ENCODE results near the gene ADA. TPM values are rescaled to one million over a fixed set of nuclear protein-coding genes. Genes with fewer than 3 reads are reported as not detected.

ADA gene
- total RNA-seq, 1 donor: 15.9 TPM

DNA sequence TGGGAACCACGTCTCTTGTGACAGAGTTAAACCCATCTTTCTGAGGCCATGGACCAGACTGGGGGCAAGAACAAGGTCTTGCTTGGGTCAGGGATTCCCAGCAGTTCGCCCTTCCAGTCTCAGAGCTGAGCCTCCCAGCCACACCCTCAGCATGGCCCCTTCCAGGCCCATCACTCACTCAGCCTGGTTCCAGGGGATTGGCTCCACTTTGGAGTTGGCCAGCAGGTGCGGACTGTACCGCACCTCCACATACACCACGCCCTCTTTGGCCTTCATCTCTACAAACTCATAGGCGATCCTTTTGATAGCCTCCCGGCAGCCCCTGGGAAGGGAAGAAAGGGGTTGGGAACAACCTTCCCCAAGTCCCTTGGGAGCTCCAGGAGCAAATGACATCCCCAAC, 25.2 kb downstream of the ADA start:
- Histone ChIP-seq H3K4me1 (ENCODE audit: insufficient read depth, low read length) (no peaks in the 10 kb centered on the region), H2AFZ (ENCODE audit: low read length) (no peak overlapping the region), H3K27ac (ENCODE audit: low read depth, low read length) (no peak overlapping the region), H3K9me3 (ENCODE audit: low read depth, low read length) (peaks cover 5% of the 10 kb centered on the region), H4K20me1 (ENCODE audit: insufficient read depth, low read length) (no peaks in the 10 kb centered on the region), H3K4me2 (ENCODE audit: insufficient read depth, low read length) (no peak overlapping the region), H3K79me2 (ENCODE audit: insufficient read depth, low read length) (no peaks in the 10 kb centered on the region), H3K27me3 (ENCODE audit: insufficient read depth, low read length) (no peaks in the 10 kb centered on the region), H3K36me3 (ENCODE audit: insufficient read depth, low read length) (peaks cover 5% of the 10 kb centered on the region), H3K4me3 (ENCODE audit: insufficient read depth, low read length) (no peak overlapping the region)
- TF ChIP-seq, protein P1, sequence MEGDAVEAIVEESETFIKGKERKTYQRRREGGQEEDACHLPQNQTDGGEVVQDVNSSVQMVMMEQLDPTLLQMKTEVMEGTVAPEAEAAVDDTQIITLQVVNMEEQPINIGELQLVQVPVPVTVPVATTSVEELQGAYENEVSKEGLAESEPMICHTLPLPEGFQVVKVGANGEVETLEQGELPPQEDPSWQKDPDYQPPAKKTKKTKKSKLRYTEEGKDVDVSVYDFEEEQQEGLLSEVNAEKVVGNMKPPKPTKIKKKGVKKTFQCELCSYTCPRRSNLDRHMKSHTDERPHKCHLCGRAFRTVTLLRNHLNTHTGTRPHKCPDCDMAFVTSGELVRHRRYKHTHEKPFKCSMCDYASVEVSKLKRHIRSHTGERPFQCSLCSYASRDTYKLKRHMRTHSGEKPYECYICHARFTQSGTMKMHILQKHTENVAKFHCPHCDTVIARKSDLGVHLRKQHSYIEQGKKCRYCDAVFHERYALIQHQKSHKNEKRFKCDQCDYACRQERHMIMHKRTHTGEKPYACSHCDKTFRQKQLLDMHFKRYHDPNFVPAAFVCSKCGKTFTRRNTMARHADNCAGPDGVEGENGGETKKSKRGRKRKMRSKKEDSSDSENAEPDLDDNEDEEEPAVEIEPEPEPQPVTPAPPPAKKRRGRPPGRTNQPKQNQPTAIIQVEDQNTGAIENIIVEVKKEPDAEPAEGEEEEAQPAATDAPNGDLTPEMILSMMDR (IDR thresholded peaks at IDR 0.05; ENCODE audit: extremely low read depth, low read depth, low read length): no peak
- no peak for DNase-seq (ENCODE audit: insufficient read length, low spot score, missing footprints)

DNA sequence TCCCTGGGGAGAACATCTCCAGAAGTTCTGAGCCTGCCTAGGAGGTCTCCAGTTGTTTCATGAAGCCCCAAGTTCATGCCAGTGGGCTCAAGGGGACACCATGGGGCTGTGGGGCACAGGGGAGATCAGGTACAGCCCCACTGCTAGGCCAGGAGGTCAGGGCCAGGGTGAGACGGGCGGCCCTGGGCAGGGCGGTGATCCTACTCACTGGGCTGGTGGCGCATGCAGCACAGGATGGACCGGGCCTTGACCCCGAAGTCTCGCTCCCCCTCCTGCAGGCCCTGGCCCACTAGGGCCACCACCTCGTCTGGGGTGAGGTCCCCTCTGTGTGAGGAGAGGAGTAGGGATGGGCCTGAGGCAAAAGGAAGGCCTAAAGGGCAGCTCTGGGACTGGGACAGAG, 26.1 kb downstream of the ADA start:
- peaks cover 5% of the 10 kb centered on the region for H3K36me3 ChIP-seq (ENCODE audit: insufficient read depth, low read length)
- no peak for DNase-seq (ENCODE audit: insufficient read length, low spot score, missing footprints)
- no peaks in the 10 kb centered on the region for H3K4me1 ChIP-seq (ENCODE audit: insufficient read depth, low read length)
- no peak overlapping the region for H2AFZ ChIP-seq (ENCODE audit: low read length)
- H3K27ac ChIP-seq (ENCODE audit: low read depth, low read length): no peak overlapping the region
- H3K4me2 ChIP-seq (ENCODE audit: insufficient read depth, low read length): no peak overlapping the region
- no peak overlapping the region for H3K4me3 ChIP-seq (ENCODE audit: insufficient read depth, low read length)
- peaks cover 5% of the 10 kb centered on the region for H3K9me3 ChIP-seq (ENCODE audit: low read depth, low read length)
- no peaks in the 10 kb centered on the region for H3K27me3 ChIP-seq (ENCODE audit: insufficient read depth, low read length)
- no peaks in the 10 kb centered on the region for H4K20me1 ChIP-seq (ENCODE audit: insufficient read depth, low read length)
- TF ChIP-seq, protein P1 (IDR thresholded peaks at IDR 0.05; ENCODE audit: extremely low read depth, low read depth, low read length): no peak
- H3K79me2 ChIP-seq (ENCODE audit: insufficient read depth, low read length): no peaks in the 10 kb centered on the region

DNA sequence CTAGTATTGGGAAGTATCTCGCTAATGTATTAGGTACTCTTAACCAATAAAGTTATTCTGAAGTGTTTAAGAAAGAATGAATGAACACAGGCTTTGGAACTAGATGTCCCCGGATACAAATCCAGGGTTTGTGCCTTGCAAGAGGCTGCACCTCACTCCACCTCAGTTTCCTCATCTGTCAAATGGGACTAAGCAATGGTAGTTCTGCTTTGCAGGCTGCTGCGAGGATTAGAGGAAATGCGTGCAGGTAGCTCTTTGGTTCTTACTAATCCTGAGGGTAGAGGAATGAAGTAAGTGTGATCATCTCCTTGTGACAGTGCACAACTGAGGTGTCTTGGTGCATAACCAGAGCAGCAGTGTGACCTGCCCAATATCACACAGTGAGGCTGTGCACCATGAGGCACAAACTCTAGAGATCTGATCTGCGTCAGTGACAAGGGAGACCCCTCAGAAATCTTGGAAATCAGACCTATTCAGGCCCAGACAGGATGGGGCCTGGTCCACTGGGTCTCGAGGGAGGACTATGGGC, 26.7 kb downstream of the ADA start:
- Histone ChIP-seq H2AFZ (ENCODE audit: low read length) (no peak overlapping the region), H3K9me3 (ENCODE audit: low read depth, low read length) (peaks cover 5% of the 10 kb centered on the region), H3K4me3 (ENCODE audit: insufficient read depth, low read length) (no peak overlapping the region), H3K4me1 (ENCODE audit: insufficient read depth, low read length) (no peaks in the 10 kb centered on the region), H3K79me2 (ENCODE audit: insufficient read depth, low read length) (no peaks in the 10 kb centered on the region), H3K36me3 (ENCODE audit: insufficient read depth, low read length) (peaks cover 9% of the 10 kb centered on the region), H3K27me3 (ENCODE audit: insufficient read depth, low read length) (no peaks in the 10 kb centered on the region), H3K4me2 (ENCODE audit: insufficient read depth, low read length) (no peak overlapping the region), H3K27ac (ENCODE audit: low read depth, low read length) (no peak overlapping the region), H4K20me1 (ENCODE audit: insufficient read depth, low read length) (no peaks in the 10 kb centered on the region)
- peak; percentile 79 for DNase-seq (ENCODE audit: insufficient read length, low spot score, missing footprints)
- TF ChIP-seq, protein P1 (IDR thresholded peaks at IDR 0.05; ENCODE audit: extremely low read depth, low read depth, low read length): no peak

DNA sequence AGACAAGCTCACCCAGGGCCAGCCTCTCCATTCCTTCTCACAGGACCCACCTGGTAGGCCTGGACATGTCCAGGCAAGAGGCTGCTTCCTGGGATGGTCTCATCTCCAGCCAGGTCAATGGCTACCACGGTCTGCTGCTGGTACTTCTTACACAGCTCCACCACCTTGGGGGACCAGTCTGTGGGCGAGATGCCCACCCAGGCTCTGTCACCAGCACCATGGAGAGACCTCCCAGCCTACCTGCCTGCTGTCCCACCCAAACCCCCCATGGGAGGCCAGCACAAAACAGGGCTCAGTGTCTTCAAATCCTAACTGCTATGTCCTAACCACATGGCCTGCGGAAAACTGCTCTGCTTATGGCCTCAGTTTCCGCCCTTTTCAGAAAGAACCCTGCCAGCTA, 27.3 kb downstream of the ADA start:
- TF ChIP-seq, protein P1 (IDR thresholded peaks at IDR 0.05; ENCODE audit: extremely low read depth, low read depth, low read length): no peak
- H3K79me2 ChIP-seq (ENCODE audit: insufficient read depth, low read length): no peaks in the 10 kb centered on the region
- peaks cover 5% of the 10 kb centered on the region for H3K9me3 ChIP-seq (ENCODE audit: low read depth, low read length)
- no peak overlapping the region for H3K4me2 ChIP-seq (ENCODE audit: insufficient read depth, low read length)
- peaks cover 16% of the 10 kb centered on the region for H3K36me3 ChIP-seq (ENCODE audit: insufficient read depth, low read length)
- peak; percentile 70 for DNase-seq (ENCODE audit: insufficient read length, low spot score, missing footprints)
- no peak overlapping the region for H3K4me3 ChIP-seq (ENCODE audit: insufficient read depth, low read length)
- H3K27me3 ChIP-seq (ENCODE audit: insufficient read depth, low read length): no peaks in the 10 kb centered on the region
- no peak overlapping the region for H2AFZ ChIP-seq (ENCODE audit: low read length)
- H3K27ac ChIP-seq (ENCODE audit: low read depth, low read length): no peak overlapping the region
- H3K4me1 ChIP-seq (ENCODE audit: insufficient read depth, low read length): no peaks in the 10 kb centered on the region
- H4K20me1 ChIP-seq (ENCODE audit: insufficient read depth, low read length): no peaks in the 10 kb centered on the region
